ENCODE data around the gene CDRT15.
"Not testable (repeated sequence)": the region's sequence is repeated elsewhere in the genome, so short reads cannot be mapped to it uniquely, and the experiment has no call there.

The CDRT15 gene

GRCh38 chr17:14236762-14237161 is at the start of gene CDRT15:
TSS of gene CDRT15 (minus strand) at chr17:14236862. CDS start at chr17:14236833, 29 bp downstream.
- not testable (repeated sequence) for DNase-seq

GRCh38 chr17:14282726-14283125 is 46.1 kb upstream of the CDRT15 start:
- DNase-seq: no peak

DNA sequence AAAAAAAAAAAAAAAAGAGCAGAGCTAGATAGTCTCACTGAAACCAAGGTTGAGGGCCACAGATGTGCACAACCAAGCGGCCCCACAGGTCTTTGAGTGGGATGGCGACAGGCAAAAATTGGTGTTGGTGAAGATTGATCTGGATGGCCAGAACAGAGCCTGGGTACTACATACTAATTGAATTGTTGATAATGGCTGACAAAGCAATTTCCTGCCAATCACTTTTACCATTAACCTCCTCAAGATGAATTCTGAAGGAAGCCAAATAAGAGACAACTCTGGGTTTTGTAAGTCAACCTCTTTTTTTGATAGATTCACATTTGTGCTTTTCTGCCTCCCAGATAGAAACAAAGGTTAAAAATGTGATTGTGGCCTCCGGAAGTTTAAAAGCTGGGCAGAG is 44.9 kb upstream of the CDRT15 start:
- no peak for DNase-seq

GRCh38 chr17:14276535-14277250 is 40.0 kb upstream of the CDRT15 start:
- no peak for DNase-seq

DNA sequence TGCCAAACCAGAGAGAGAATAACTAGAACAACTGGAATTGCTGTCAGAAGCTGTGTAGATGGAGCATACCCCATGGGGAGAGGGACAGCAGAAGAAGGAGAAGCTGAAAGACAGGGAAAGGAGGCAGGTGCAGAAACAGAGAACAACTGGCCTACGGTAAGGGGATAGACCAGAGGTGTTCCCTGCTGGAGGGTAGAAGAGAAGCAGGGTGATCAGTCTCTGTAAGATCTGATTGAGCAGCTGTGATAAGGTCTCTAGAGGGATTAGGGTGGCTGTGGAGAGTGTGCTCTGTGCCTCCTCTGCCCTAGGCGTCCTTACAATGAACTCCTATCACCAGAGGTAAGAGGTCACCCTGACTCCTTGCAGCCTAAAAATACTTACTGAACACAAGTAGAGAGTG is 33.8 kb upstream of the CDRT15 start:
- DNase-seq: no peak

DNA sequence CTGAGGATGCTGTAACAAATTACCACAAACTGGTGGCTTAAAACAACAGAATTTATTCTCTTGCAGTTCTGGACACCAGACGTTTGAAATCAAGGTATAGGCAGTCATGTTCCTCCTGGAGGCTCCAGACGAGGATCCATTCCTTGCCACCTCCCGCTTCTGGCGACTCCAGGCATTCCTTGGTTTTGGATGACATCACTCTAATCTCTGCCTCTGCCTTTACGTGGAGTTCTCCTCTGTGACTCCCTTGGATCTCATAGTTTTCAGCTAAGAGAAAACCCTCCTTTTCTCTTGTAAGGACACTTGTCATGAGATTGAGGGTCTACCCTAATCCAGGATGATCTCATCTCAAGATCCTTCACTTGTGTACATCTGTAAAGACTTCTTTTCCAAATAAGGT is 32.8 kb upstream of the CDRT15 start:
- peak; percentile 5 for DNase-seq

DNA sequence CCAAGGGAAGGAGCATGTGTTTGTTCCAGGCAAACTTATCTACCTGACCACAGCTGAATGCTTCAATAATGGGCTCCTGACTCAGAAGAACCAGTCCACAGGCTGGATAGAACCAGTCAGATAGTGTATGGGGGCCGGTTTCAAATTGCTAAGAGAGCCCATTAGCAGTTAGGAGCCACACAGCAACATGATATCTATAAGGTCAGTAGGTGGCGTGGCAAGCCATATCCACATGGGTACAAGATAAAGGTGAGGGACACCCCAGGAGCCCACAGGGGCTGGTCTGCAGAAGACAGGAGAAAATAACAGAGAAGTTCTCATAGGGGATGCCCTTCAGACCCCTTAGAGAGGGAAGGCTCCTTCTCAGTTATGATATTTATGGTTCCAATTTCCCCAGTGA is 31.6 kb upstream of the CDRT15 start:
- DNase-seq: no peak

DNA sequence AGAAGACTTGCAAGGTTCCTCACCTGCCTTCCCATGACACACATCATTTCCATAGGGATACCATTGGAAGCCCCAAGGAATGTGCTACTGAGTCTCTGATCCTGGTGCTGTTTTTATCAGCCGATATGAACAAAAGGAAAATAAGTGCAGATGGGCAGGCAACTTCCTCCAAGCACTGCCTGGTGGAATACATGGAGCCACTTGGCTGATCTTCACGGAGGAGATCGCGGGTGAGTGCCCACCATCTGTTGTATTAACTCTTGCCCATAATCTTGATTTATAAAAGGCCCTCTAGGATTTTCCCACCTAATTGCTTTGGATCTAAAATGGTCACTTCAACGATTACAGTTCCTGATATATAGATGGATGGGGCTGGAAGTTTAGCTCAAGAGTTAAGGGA is 24.7 kb upstream of the CDRT15 start:
- DNase-seq: no peak

GRCh38 chr17:14245629-14246028 is 9.0 kb upstream of the CDRT15 start:
- DNase-seq: no peak

DNA sequence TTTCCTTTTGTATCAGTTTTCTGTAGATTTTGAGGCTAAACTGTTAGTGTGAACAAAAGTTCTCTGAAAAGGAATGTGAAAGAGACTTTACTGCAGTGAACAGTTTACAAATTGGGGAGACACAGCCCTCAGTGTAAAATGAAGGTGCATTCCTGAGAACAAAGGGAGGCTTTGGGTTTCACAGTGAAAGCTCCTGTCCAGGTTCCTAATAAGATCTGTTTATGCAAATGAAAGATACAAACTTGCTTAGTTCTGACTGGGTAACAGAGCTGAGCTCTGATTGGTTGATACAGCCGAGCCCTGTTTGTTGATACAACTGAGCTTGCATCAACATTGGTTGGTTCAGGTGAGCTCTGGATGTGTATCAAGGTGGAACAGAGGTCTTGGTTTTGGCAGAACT is 8.3 kb upstream of the CDRT15 start:
- no peak for DNase-seq

GRCh38 chr17:14239271-14239670 is 2.6 kb upstream of the CDRT15 start:
- not testable (repeated sequence) for DNase-seq

- not testable (repeated sequence) for DNase-seq
These were observed 630 bp downstream of the CDRT15 start for GRCh38 chr17:14236032-14236431.

DNA sequence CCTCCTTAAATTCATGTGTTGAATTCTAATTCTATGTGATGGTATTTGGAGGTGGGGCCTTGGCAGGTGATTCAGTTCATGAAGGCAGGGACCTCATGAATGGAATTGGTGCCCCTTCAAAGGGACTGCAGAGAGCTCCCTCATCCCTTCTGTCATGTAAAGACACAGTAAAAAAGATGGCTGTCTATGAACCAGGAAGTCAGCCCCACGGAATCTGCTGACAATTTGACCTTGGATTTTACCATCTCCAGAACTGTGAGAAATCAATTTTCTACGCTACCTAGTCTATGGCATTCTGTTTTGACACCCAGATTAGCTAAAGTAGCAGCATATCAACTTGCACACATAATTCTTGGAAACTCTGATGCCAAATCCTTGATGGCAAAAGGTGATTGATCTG is 1.6 kb downstream of the CDRT15 start:
- DNase-seq: not testable (repeated sequence)

- peak; percentile 71 for DNase-seq
These were observed 5.5 kb downstream of the CDRT15 start for GRCh38 chr17:14231187-14231586.

- peak; percentile 15 for DNase-seq
These were observed 7.8 kb downstream of the CDRT15 start for GRCh38 chr17:14228903-14229302.

DNA sequence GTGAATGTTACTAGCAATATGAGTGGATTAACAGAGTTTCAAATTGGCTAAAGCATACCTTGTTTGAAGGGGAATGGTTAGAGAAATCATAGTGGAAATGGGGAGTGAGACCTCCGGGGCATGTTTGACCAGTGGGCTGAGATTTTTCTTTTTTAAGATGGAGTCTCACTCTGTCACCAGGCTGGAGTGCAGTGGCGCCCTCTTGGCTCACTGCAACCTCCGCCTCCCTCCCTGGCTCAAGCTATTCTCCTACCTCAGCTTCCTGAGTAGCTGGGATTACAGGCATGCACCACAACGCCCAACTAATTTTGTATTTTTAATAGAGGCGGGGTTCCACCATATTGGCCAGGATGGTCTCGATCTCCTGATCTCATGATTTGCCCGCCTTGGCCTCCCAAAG is 9.6 kb downstream of the CDRT15 start:
- DNase-seq: no peak

DNA sequence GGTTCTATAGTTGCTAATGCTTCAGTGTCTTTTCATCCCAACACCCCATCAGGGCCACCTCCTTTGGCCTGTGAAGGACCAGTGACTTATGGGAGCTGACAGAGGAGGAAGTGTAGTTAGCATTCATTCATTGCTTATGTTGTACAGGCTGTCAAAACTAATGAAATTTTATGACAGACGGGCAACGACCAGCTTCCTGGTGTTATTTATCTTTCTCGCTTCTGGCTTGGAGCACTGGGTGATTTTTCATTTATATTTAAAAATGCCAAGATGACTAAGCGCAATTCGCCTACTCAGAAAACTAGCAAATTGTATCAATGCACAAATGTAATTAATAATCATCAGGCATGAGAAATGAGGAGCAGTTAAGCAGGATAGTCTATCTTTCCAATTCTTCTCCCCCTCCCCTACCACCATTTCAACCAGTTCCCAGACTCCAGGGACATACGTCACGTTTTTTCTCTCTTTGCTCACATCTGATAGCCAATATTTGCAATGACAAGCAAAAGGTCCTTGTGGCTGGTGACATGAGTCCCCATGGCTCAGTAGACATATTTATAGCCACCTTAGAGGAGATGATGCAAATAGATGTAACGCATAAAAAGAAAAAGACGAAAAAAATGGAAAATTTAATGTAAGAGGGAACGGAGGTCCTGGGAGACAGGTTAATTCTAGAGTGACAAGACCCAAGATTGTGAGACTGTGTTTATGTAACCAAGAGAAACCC is 11.2 kb downstream of the CDRT15 start:
- no peak for DNase-seq

DNA sequence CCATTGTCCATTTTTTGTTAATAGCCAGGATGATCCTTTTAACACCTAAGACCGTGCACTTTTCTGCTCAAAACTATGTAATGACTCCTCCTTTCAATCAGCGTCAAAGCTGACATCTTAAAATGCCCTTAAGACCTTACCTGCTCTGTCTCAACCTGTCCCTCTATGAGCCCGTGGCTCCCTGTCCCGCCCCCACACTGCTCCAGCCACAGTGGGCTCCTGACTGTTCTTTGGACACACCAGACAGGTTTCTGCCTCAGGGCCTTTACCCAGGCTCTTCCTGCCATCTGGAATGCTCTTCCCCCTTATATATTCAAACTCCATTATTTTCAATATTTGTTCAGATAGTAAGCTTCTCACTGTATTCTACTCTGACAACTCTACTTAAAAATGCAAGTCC is 14.1 kb downstream of the CDRT15 start:
- no peak for DNase-seq

GRCh38 chr17:14214271-14214670 is 22.4 kb downstream of the CDRT15 start:
- peak; percentile 46 for DNase-seq

DNA sequence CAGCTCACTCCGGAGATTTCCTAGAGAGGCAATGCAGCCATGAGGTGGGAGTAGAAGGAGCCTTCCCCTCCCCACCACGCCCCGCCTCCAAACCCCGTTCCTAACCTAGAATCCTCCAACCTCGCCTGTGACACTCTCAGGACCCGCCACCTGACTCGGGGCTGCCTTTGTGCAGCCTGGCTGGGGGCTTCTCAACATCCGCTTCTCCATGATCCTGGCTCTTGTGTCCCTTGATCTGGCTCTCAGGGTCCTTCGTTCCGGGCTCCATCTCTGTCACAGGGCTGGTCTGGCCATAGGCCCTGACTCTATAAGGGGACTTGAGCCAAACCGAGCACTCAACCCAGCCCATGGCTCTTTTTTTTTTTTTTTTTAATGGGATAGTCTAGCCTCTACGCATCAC is 24.3 kb downstream of the CDRT15 start:
- DNase-seq: no peak

- no peak for DNase-seq
These were observed 24.9 kb downstream of the CDRT15 start for GRCh38 chr17:14211801-14212200.

GRCh38 chr17:14211246-14211645 is 25.4 kb downstream of the CDRT15 start:
- DNase-seq: no peak

- DNase-seq: no peak
These were observed 27.4 kb downstream of the CDRT15 start for GRCh38 chr17:14209215-14209614.

DNA sequence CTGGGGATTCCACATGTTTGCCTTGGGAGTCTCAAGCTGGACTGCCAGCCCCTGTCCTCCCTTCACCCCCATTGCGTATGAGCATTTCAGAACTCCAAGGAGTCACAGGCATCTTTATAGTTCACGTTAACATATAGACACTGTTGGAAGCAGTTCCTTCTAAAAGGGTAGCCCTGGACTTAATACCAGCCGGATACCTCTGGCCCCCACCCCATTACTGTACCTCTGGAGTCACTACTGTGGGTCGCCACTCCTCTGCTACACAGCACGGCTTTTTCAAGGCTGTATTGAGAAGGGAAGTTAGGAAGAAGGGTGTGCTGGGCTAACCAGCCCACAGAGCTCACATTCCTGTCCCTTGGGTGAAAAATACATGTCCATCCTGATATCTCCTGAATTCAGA is 28.9 kb downstream of the CDRT15 start:
- no peak for DNase-seq

DNA sequence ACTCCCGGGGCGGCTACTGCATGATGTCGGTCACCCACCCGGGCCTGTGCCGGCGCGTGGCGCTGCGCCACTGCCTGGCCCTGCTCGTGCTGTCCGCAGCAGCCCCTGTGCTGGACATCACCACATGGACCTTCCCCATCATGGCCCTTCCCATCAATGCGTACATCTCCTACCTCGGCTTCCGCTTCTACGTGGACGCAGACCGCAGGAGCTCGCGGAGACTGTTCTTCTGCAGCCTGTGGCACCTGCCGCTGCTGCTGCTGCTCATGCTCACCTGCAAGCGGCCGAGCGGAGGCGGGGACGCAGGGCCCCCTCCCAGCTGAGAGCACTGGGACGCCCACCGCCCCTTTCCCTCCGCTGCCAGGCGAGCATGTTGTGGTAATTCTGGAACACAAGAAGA is 29.8 kb downstream of the CDRT15 start:
- no peak for DNase-seq
